Measurements from ENCODE around the gene PPFIBP1. TPM values are rescaled to one million over a fixed set of nuclear protein-coding genes. Genes with fewer than 3 reads are reported as not detected.
"Not testable (repeated sequence)": the region's sequence is repeated elsewhere in the genome, so short reads cannot be mapped to it uniquely, and the experiment has no call there.

The PPFIBP1 gene
- total RNA-seq, 1 experiment from 2014 or later = 1.2 TPM

DNA sequence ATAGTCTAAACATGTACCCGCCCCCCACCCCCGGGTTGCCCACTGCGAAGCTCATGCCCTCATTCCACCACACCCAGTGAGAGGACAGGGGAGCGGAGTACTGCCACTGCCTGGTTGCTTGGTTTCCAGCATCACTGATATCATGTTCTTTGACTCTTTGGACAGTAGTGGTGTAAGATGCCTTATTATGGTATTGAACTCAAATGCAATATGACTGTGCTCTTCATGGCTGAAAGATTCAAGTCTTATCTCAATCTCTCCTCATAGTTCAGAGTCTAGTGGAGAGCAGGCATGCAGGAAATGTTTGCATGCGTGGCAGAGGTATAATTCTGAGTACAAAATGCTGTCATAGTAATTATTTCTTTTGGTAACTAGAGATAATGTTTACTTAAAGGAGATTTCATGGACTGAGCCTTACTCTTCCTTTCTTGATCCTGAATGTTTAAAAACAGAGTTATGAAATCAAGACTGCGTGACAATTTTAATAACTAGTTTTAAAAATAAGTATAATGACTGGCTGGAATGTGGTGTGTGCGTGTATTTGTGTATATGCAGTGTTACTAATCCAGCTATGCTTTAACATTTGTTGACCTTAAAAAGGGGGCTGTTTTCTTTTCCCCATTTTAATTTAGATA is 116.7 kb downstream of the PPFIBP1 start:
- DNase-seq; H3K79me2 ChIP-seq (ENCODE audit: low read length); H3K27ac ChIP-seq (ENCODE audit: low read length); H3K4me3 ChIP-seq (ENCODE audit: low read length); H3K4me1 ChIP-seq (ENCODE audit: low read length); H2AFZ ChIP-seq (ENCODE audit: low read length); H4K20me1 ChIP-seq (ENCODE audit: insufficient read depth, low read depth, low read length); H3K9me2 ChIP-seq (replicated peaks; ENCODE audit: insufficient read depth, low read length); H3K9me3 ChIP-seq (ENCODE audit: low read length); H3K4me2 ChIP-seq (ENCODE audit: low read depth, low read length, poor library complexity, severe bottlenecking); H3K36me3 ChIP-seq (ENCODE audit: insufficient read depth, low read length); H3K27me3 ChIP-seq (ENCODE audit: low read length); H3K9ac ChIP-seq (ENCODE audit: low read length): not testable (repeated sequence)

- H3K9ac ChIP-seq (ENCODE audit: low read length); H3K4me1 ChIP-seq (ENCODE audit: low read length); H3K4me2 ChIP-seq (ENCODE audit: low read depth, low read length, poor library complexity, severe bottlenecking); H3K79me2 ChIP-seq (ENCODE audit: low read length); H3K9me3 ChIP-seq (ENCODE audit: low read length); DNase-seq; H2AFZ ChIP-seq (ENCODE audit: low read length); H3K36me3 ChIP-seq (ENCODE audit: insufficient read depth, low read length); H3K4me3 ChIP-seq (ENCODE audit: low read length); H4K20me1 ChIP-seq (ENCODE audit: insufficient read depth, low read depth, low read length); H3K27me3 ChIP-seq (ENCODE audit: low read length); H3K9me2 ChIP-seq (replicated peaks; ENCODE audit: insufficient read depth, low read length); H3K27ac ChIP-seq (ENCODE audit: low read length): not testable (repeated sequence)
Measured at GRCh38 chr12:27642361-27642760, 118.4 kb downstream of the PPFIBP1 start.

DNA sequence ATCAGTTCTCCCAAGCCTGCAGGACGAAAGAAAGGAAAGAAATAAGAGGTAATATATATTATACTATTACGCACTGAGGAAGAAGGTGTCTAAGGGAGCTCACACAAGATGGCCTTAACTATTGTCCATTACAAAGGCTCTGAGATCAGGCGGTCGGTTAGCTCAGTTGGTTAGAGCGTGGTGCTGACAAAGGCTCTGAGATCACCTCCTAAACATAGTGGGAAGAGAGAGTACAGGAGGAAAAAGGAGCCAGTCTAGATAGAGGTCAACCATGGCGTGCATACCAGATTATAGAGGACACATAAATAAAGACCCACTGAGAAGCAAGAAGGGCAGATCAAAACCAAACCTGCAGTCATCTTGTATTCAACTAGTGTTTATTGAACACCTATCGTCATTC is 118.9 kb downstream of the PPFIBP1 start:
- H3K4me2 ChIP-seq (ENCODE audit: low read depth, low read length, poor library complexity, severe bottlenecking); H2AFZ ChIP-seq (ENCODE audit: low read length); H3K4me1 ChIP-seq (ENCODE audit: low read length); H3K9me3 ChIP-seq (ENCODE audit: low read length); H3K27ac ChIP-seq (ENCODE audit: low read length); H3K79me2 ChIP-seq (ENCODE audit: low read length); H3K9ac ChIP-seq (ENCODE audit: low read length); H3K9me2 ChIP-seq (replicated peaks; ENCODE audit: insufficient read depth, low read length); H4K20me1 ChIP-seq (ENCODE audit: insufficient read depth, low read depth, low read length); H3K36me3 ChIP-seq (ENCODE audit: insufficient read depth, low read length); DNase-seq; H3K27me3 ChIP-seq (ENCODE audit: low read length); H3K4me3 ChIP-seq (ENCODE audit: low read length): not testable (repeated sequence)

DNA sequence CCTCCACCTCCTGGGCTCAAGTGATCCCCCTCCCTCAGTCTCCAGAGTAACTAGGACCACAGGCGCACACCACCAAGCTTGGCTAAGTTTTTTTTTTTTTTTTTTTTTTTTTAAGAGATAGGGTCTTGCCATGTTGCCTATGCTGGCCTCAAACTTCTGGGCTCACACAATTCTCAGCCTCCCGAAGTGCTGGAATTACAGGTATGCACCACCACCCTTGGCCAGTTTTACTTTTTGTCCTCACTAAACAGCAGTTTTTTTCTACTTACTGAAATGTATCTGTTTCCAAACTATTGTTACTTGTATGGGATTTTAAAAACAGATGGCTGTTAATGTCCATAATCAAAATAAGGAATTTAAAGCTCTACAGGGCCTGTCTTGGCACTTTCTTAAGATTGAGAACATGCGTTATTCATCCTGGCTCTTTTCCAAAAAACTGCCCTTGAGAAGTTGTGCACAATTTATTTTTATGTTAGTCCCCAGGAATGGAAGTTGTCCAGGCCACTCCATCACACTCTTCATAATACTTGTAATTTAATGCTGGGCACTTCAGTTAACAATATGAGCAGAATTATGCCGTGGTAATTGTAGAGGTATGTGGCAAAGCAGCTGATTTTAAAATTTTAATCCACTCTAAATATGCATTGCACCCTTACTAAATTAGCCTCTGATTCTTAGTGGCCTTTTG is 120.3 kb downstream of the PPFIBP1 start:
- H3K36me3 ChIP-seq (ENCODE audit: insufficient read depth, low read length) = no peaks in the 10 kb centered on the region
- DNase-seq = no peak
- no peak overlapping the region for H2AFZ ChIP-seq (ENCODE audit: low read length)
- no peaks in the 10 kb centered on the region for H4K20me1 ChIP-seq (ENCODE audit: insufficient read depth, low read depth, low read length)
- H3K79me2 ChIP-seq (ENCODE audit: low read length) = no peaks in the 10 kb centered on the region
- no peak overlapping the region for H3K27ac ChIP-seq (ENCODE audit: low read length)
- no peak overlapping the region for H3K4me2 ChIP-seq (ENCODE audit: low read depth, low read length, poor library complexity, severe bottlenecking)
- no peak overlapping the region for H3K9ac ChIP-seq (ENCODE audit: low read length)
- no peaks in the 10 kb centered on the region for H3K9me3 ChIP-seq (ENCODE audit: low read length)
- no peaks in the 10 kb centered on the region for H3K9me2 ChIP-seq (replicated peaks; ENCODE audit: insufficient read depth, low read length)
- H3K27me3 ChIP-seq (ENCODE audit: low read length) = no peaks in the 10 kb centered on the region
- no peak overlapping the region for H3K4me3 ChIP-seq (ENCODE audit: low read length)
- no peaks in the 10 kb centered on the region for H3K4me1 ChIP-seq (ENCODE audit: low read length)

GRCh38 chr12:27645671-27646070 is 121.7 kb downstream of the PPFIBP1 start:
- Histone ChIP-seq H3K79me2 (ENCODE audit: low read length) (no peaks in the 10 kb centered on the region), H3K27ac (ENCODE audit: low read length) (no peak overlapping the region), H3K27me3 (ENCODE audit: low read length) (no peaks in the 10 kb centered on the region), H3K4me2 (ENCODE audit: low read depth, low read length, poor library complexity, severe bottlenecking) (no peak overlapping the region), H3K9me2 (replicated peaks; ENCODE audit: insufficient read depth, low read length) (no peaks in the 10 kb centered on the region), H2AFZ (ENCODE audit: low read length) (no peak overlapping the region), H3K9me3 (ENCODE audit: low read length) (no peaks in the 10 kb centered on the region), H3K36me3 (ENCODE audit: insufficient read depth, low read length) (no peaks in the 10 kb centered on the region), H3K9ac (ENCODE audit: low read length) (no peak overlapping the region), H3K4me3 (ENCODE audit: low read length) (no peak overlapping the region), H3K4me1 (ENCODE audit: low read length) (no peaks in the 10 kb centered on the region), H4K20me1 (ENCODE audit: insufficient read depth, low read depth, low read length) (no peaks in the 10 kb centered on the region)
- DNase-seq = no peak

- H3K9me3 ChIP-seq (ENCODE audit: low read length) = no peaks in the 10 kb centered on the region
- H3K79me2 ChIP-seq (ENCODE audit: low read length) = no peaks in the 10 kb centered on the region
- no peak overlapping the region for H3K4me2 ChIP-seq (ENCODE audit: low read depth, low read length, poor library complexity, severe bottlenecking)
- no peak overlapping the region for H3K4me3 ChIP-seq (ENCODE audit: low read length)
- H3K4me1 ChIP-seq (ENCODE audit: low read length) = no peaks in the 10 kb centered on the region
- no peak overlapping the region for H3K9ac ChIP-seq (ENCODE audit: low read length)
- no peak overlapping the region for H3K27ac ChIP-seq (ENCODE audit: low read length)
- H3K36me3 ChIP-seq (ENCODE audit: insufficient read depth, low read length) = no peaks in the 10 kb centered on the region
- no peaks in the 10 kb centered on the region for H3K9me2 ChIP-seq (replicated peaks; ENCODE audit: insufficient read depth, low read length)
- H2AFZ ChIP-seq (ENCODE audit: low read length) = no peak overlapping the region
- H3K27me3 ChIP-seq (ENCODE audit: low read length) = no peaks in the 10 kb centered on the region
- no peak for DNase-seq
- H4K20me1 ChIP-seq (ENCODE audit: insufficient read depth, low read depth, low read length) = no peaks in the 10 kb centered on the region
Measured at GRCh38 chr12:27646149-27646548, 122.1 kb downstream of the PPFIBP1 start.

GRCh38 chr12:27650011-27650410 is 126.0 kb downstream of the PPFIBP1 start:
- Histone ChIP-seq H3K9me2 (replicated peaks; ENCODE audit: insufficient read depth, low read length) (no peaks in the 10 kb centered on the region), H3K27ac (ENCODE audit: low read length) (no peak overlapping the region), H3K79me2 (ENCODE audit: low read length) (no peaks in the 10 kb centered on the region), H2AFZ (ENCODE audit: low read length) (no peak overlapping the region), H3K36me3 (ENCODE audit: insufficient read depth, low read length) (no peaks in the 10 kb centered on the region), H4K20me1 (ENCODE audit: insufficient read depth, low read depth, low read length) (no peaks in the 10 kb centered on the region), H3K4me2 (ENCODE audit: low read depth, low read length, poor library complexity, severe bottlenecking) (no peak overlapping the region), H3K4me3 (ENCODE audit: low read length) (no peak overlapping the region), H3K4me1 (ENCODE audit: low read length) (no peaks in the 10 kb centered on the region), H3K27me3 (ENCODE audit: low read length) (no peaks in the 10 kb centered on the region), H3K9me3 (ENCODE audit: low read length) (no peaks in the 10 kb centered on the region), H3K9ac (ENCODE audit: low read length) (no peak overlapping the region)
- no peak for DNase-seq

DNA sequence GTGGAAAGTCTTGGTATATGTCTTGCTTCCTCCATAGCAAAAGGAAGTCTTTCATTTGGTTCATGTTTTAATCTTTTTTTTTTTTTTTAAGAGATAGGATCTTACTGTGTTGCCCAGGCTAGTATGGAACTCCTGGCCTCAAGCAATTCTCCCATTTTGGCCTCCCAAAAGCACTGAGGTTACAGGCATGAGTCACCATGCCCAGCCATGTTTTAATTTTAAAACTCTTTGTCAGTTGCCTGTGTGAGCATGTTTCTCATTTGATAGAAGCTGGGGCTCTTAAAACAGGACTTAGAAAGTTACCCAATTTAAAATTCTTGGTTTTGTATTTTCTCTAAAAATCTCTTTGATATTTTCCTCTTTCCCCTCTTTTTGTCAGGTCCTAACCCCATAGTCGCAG is 127.2 kb downstream of the PPFIBP1 start:
- Histone ChIP-seq H3K4me3 (ENCODE audit: low read length) (no peak overlapping the region), H3K9ac (ENCODE audit: low read length) (no peak overlapping the region), H3K27ac (ENCODE audit: low read length) (no peak overlapping the region), H3K4me1 (ENCODE audit: low read length) (no peaks in the 10 kb centered on the region), H2AFZ (ENCODE audit: low read length) (no peak overlapping the region), H3K36me3 (ENCODE audit: insufficient read depth, low read length) (no peaks in the 10 kb centered on the region), H3K79me2 (ENCODE audit: low read length) (no peaks in the 10 kb centered on the region), H3K4me2 (ENCODE audit: low read depth, low read length, poor library complexity, severe bottlenecking) (no peak overlapping the region), H3K27me3 (ENCODE audit: low read length) (no peaks in the 10 kb centered on the region), H3K9me2 (replicated peaks; ENCODE audit: insufficient read depth, low read length) (no peaks in the 10 kb centered on the region), H4K20me1 (ENCODE audit: insufficient read depth, low read depth, low read length) (no peaks in the 10 kb centered on the region), H3K9me3 (ENCODE audit: low read length) (no peaks in the 10 kb centered on the region)
- no peak for DNase-seq
